Activated T-cell treated with anti-CD3 and anti-CD28 coated beads for 24 hours (primary cell): Measurements from ENCODE around the gene CFLAR.
A peak's percentile ranks its signal among the peaks of the same experiment; 100 is the strongest.
"Not testable (repeated sequence)": the region's sequence is repeated elsewhere in the genome, so short reads cannot be mapped to it uniquely, and the experiment has no call there.

Source experiments
- DNase-seq: peaks from one replicate; pipeline ENCODE4 v3.0.0-alpha.2; 2020; ENCODE audit warnings: low read depth

The CFLAR gene

DNA sequence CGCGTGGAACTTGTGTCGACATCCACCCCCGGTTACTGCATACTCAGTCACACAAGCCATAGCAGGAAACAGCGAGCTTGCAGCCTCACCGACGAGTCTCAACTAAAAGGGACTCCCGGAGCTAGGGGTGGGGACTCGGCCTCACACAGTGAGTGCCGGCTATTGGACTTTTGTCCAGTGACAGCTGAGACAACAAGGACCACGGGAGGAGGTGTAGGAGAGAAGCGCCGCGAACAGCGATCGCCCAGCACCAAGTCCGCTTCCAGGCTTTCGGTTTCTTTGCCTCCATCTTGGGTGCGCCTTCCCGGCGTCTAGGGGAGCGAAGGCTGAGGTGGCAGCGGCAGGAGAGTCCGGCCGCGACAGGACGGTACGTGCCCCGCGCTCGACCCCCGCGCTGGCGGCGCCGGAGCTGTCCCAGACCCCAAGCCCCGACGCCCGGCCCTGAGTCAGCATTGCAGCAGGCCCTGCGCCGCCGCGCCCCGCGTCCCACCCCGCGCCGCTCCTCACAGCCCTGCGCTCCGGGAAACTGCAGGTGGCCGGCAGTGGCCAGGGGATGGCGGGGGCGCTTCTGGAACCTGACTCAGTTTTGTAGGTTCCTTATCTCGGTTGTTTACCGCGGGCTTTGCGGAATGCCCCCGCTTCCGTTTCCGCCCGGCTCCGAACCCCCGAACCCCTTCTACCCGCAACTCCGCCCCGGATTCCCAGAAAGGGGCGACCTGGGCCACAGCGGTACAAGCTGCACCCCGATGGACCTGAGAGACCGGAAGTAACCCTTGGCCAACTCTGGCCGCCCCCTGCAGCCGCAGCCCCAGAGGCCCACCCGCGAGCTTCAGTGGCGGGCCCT, at the start of gene CFLAR:
TSS of gene CFLAR (plus strand) at position 50 of the 844 bp plus-strand sequence. CDS start 13,702 bp downstream, outside the sequence.
- DNase-seq: peak; percentile 73

DNA sequence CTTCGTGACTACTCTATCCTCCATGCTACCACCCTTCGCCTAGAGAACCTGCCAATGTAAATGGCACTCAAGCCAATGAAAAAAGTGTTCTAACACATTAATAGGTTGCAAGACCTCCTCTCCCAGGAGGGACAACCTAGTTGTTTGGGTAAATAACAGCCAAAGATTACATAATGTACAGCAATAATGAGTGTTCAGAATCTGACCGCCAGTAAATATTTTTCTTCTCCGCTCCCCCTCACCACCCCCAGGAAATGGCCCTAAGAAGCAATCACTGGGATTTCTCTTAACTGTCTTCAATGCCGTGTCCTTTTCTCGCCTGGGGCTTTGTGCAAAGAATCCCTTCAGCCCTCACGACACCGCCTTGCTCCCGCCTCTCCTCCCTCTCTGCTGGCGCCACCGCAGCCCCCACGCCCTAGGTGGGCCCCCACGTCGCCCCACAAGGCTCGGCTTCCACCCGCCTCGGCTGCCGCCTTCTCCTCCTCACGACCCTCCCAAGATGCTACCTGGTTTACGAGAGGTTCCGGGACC, 45.0 kb upstream of the CFLAR start:
- DNase-seq: no peak

DNA sequence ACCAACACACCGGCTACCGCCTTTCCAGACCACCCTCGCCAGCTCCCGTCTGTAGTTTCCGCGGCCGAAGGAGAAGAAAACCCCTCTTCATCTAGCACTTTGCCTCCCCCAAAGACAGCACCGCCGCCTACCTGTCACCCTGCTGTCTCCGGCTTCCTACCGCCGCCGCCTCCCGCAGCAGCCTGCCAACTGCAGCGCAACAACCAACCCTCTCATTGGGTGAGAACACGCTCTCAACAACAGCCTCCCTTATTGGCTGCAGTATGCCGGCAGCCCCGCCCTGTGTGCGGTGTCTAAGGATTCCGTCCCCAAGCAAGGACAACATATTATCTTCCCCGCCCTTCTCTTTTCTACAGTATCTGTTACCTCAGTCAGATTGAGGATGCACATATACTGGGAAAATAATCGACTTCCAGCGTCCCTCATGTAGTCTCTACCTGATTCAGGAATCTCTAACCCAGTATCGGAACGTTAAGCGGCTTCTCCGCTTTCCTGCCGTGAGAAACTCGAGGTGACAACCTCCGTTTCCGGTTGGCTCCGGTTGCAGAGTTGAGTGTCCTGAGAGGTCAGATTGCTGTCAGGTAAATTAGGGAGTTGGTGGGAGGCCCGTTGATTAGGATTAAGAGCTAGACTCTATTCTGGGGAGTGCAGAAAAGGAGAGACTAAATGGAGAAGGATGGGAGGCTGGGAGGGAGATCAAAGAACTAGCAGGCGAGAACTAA, 44.3 kb upstream of the CFLAR start, which contains the start of the genes HYCC2 and NDUFB3:
TSS of gene HYCC2 (minus strand) at position 193 of the 722 bp plus-strand sequence. CDS start 47,662 bp downstream, outside the sequence.
TSS of gene NDUFB3 (plus strand) at position 523 of the 722 bp plus-strand sequence. CDS start 6,882 bp downstream, outside the sequence.
- DNase-seq: peak; percentile 89

DNA sequence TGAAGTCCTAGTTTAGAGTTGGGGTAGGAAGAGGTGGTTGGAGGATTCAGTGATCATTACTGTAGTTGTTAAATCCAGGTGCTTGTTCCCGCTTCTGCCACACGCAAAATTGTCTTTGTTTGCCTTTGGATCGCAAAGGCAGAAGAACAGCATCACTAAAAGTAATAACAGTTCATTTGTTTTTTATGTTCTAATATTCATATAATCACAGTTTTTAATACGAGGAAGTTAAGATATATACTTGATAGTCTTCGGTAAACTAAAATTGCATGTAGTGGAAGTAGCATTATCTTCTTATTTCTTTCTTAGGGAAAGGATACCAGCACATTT, 43.8 kb upstream of the CFLAR start:
- no peak for DNase-seq

GRCh38 chr2:201073071-201073470, 42.9 kb upstream of the CFLAR start:
- no peak for DNase-seq

DNA sequence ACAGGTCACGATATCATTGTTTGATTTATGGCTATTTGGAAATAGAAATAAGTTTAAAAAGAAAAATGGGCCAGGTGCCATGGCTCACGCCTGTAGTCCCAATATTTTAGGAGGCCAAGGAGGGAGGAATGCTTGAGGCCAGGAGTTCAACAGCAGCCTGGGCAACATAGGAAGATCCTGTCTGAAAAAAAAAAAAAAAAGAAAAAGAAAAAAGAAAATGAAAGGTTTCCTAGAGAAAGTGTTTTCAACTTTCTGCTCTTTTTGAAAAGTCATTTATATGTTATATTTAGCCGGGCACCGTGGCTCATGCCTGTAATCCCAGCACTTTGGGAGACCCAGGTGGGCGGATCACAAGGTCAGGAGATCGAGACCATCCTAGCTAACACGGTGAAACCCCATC, 41.0 kb upstream of the CFLAR start:
- no peak for DNase-seq

GRCh38 chr2:201084863-201085262, 31.1 kb upstream of the CFLAR start:
- DNase-seq: no peak

DNA sequence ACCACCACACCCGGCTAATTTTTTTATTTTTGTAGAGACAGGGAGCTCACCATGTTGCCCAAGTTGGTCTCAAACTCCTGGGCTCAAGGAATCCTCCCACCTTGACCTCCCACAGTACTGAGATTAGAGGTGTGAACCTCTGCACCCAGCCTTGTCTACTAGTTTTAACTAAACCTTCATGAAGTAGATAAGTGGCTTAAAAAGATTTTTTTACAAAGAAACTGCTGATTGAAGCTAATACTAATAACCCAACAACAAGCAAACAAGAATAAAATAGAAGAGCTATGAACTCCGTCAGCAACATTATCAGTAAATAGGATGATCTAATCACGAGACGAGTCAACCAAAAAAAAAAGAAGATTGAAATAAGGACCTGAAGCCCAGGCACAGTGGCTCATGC, 25.4 kb upstream of the CFLAR start:
- DNase-seq: no peak

GRCh38 chr2:201093573-201093972, 22.4 kb upstream of the CFLAR start:
- DNase-seq: no peak

GRCh38 chr2:201100497-201100896, 15.5 kb upstream of the CFLAR start:
- DNase-seq: no peak

DNA sequence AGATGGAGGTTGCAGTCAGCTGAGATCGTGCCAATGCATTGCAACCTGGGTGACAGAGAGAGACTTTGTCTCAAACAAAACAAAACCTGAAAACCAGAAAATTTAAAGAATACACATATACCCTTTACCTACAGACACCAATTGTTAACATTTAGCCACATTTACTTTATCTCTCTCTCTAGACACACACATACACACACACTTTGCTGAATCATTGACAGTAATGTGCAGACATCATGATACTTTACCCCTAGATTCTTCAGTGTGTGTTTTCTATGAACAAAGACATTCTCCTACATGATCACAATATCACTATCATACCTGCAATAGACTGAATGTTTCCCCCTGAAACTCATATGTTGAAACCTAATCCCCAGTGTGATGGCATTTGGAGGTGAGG, 10.2 kb upstream of the CFLAR start:
- no peak for DNase-seq

DNA sequence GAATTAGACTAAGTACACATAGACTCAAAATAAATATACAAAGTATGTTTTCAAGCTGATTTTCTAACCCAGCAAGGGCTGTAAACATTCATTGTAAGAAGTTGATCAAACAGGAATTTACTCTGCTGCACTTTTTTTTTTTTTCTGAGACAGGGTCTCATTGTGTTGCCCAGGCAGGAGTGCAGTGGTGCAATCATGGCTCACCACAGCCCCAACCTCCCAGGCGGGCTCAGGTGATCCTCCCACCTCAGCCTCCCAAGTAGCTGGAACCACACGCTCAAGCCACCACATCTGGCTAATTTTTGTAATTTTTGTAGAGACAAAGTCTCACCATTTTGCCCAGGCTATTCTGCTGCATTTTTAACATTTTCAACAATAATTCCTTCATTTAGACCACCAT, 8.3 kb upstream of the CFLAR start:
- no peak for DNase-seq

DNA sequence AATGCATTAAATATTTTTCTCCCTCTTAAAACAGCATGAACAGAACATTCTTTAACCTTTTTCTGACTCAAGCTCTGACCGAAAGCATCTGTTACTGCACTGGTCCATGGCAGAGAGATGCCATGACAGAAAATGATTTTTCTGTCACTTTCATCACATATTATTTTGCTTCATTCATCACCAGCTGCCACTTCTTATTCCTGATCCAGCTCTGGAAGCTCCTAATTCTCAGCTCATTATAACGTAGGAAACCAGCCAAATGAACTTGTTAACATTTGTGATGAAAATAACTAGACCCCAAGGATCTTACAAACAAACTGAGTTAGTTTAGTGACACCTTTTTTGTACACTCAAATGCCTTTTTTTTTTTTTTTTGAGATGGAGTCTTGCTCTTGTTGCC, 7.6 kb upstream of the CFLAR start:
- no peak for DNase-seq

GRCh38 chr2:201109186-201109585, 6.8 kb upstream of the CFLAR start:
- DNase-seq: no peak

- no peak for DNase-seq
These were observed 5.3 kb upstream of the CFLAR start for GRCh38 chr2:201110615-201111014.

- DNase-seq: no peak
These were observed 4.9 kb upstream of the CFLAR start for GRCh38 chr2:201111096-201111495.

DNA sequence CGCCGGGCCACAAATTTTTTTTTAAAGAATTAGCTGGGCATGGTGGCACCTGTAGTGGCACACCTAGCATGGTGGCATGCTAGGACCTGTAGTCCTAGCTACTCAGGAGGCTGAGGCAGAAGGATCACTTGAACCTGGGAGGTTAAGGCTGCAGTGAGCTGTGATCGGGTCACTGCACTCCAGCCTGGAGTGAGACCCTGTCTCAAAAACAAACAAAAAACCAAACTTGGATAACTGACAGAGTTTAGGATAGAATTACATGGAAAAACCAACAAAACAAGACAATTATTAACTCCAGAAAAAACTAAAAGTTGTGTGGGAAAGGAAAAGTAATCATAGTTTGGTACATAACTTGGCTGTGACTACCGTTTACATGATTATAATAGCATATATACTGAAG, 1.6 kb upstream of the CFLAR start:
- DNase-seq: no peak

DNA sequence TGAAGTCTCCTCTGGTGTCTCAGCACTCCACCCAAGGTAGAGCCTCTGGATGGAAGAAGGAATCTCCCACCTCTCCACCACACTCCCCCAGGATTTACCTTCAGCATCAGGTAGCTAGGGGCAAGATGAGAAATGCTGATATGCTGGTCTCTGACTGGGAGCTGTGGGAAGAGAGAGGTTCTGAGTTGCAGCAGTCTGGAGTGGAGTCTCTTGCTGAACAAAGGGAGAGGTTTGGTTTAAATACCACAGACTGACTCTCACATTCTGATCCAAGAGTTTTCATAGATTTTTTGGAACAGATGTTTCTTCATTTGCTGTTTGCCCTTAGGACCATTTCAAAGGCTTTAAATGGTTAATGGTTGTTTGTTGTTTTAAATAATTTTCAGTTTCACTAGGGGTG, 1.1 kb upstream of the CFLAR start:
- no peak for DNase-seq

GRCh38 chr2:201116959-201117734, 1.2 kb downstream of the CFLAR start:
- no peak for DNase-seq

- not testable (repeated sequence) for DNase-seq
These were observed 1.8 kb downstream of the CFLAR start for GRCh38 chr2:201117735-201118094.

DNA sequence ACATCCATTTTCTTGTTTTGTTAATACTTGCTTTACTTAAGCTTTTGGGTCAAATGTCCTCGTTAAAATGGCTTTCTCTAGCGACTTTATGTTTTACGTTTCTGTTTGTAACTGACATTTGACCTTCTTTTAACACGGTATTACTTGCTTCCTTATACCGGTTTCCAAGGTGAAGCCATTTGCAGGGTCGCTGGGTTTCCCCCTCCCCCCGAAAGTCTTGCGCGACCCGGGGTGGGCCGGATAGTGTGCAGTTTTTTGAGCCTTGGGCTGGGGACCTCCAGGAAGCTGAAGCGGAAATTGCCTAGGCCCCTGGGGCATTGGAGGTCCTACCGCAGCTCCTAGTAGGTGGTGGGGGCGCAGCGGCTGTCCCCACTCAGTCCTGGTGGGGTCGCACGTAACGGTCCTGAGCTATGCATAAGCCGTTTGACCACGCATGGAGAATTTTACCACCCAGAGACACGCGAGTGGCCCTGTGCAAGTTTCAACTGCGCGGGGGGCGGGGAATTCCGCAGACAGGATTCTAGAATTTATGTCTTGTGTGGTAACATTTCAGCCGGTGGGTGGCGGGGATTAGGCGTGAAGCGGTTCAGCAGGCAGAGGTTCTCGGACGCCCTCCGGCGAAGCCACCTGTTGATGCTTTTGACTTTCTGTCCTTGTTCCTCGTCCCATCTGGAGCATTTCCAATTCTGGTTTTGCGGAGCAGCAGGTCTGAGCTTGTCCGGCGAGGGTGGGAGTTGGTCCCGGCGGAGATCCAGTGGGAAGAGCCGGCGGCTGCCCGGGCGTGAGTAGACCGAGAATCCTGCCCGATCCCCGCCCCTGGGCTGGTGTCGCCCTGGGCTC, 2.4 kb downstream of the CFLAR start:
- DNase-seq: peak; percentile 80
